ENCODE measurements around the gene KRT16.

Gene KRT16

GRCh38 chr17:41600318-41600717 is 12.2 kb downstream of the KRT16 start:
- Histone ChIP-seq H3K27ac (no peak overlapping the region), H3K27me3 (replicated peaks) (no peaks in the 10 kb centered on the region), H3K36me3 (replicated peaks) (no peaks in the 10 kb centered on the region), H3K4me3 (ENCODE audit: low read depth, low read length) (no peak overlapping the region)
- in situ Hi-C loops (cut with HindIII; ENCODE audit: low pct_ligation_motif_present, low sequenced_read_pairs), result no loop called here
- TF ChIP-seq CTCF (IDR thresholded peaks at IDR 0.05; ENCODE audit: low read depth, low read length, missing control alignments), result no peak
- DNase-seq, result no peak

GRCh38 chr17:41599680-41600079 is 12.9 kb downstream of the KRT16 start:
- no peaks in the 10 kb centered on the region for H3K27me3 ChIP-seq (replicated peaks)
- TF ChIP-seq CTCF (IDR thresholded peaks at IDR 0.05; ENCODE audit: low read depth, low read length, missing control alignments), result no peak

GRCh38 chr17:41595585-41595984 is 17.0 kb downstream of the KRT16 start:
- Histone ChIP-seq H3K36me3 (replicated peaks) (no peaks in the 10 kb centered on the region), H3K27ac (no peak overlapping the region), H3K27me3 (replicated peaks) (no peaks in the 10 kb centered on the region), H3K4me3 (ENCODE audit: low read depth, low read length) (no peak overlapping the region)
- in situ Hi-C loops (cut with HindIII; ENCODE audit: low pct_ligation_motif_present, low sequenced_read_pairs), result no loop called here
- DNase-seq, result no peak
- no peak for TF ChIP-seq CTCF (IDR thresholded peaks at IDR 0.05; ENCODE audit: low read depth, low read length, missing control alignments)

More at GRCh38 chr17:41599680-41600079, 12.9 kb downstream of the KRT16 start:
- Histone ChIP-seq H3K4me3 (ENCODE audit: low read depth, low read length) (no peak overlapping the region), H3K27ac (no peak overlapping the region), H3K36me3 (replicated peaks) (no peaks in the 10 kb centered on the region)
- in situ Hi-C loops (cut with HindIII; ENCODE audit: low pct_ligation_motif_present, low sequenced_read_pairs), result no loop called here
- no peak for DNase-seq

- H3K27ac ChIP-seq, result no peak overlapping the region
- in situ Hi-C loops (cut with HindIII; ENCODE audit: low pct_ligation_motif_present, low sequenced_read_pairs), result no loop called here
- no peaks in the 10 kb centered on the region for H3K27me3 ChIP-seq (replicated peaks)
- no peak for DNase-seq
- H3K36me3 ChIP-seq (replicated peaks), result no peaks in the 10 kb centered on the region
- H3K4me3 ChIP-seq (ENCODE audit: low read depth, low read length), result no peak overlapping the region
- no peak for TF ChIP-seq CTCF (IDR thresholded peaks at IDR 0.05; ENCODE audit: low read depth, low read length, missing control alignments)
Measured at GRCh38 chr17:41594363-41594915, 18.1 kb downstream of the KRT16 start.

- Histone ChIP-seq H3K27ac (no peak overlapping the region), H3K27me3 (replicated peaks) (no peaks in the 10 kb centered on the region), H3K36me3 (replicated peaks) (no peaks in the 10 kb centered on the region), H3K4me3 (ENCODE audit: low read depth, low read length) (no peak overlapping the region)
- in situ Hi-C loops (cut with HindIII; ENCODE audit: low pct_ligation_motif_present, low sequenced_read_pairs), result no loop called here
- DNase-seq, result no peak
- no peak for TF ChIP-seq CTCF (IDR thresholded peaks at IDR 0.05; ENCODE audit: low read depth, low read length, missing control alignments)
Measured at GRCh38 chr17:41593306-41593981, 19.1 kb downstream of the KRT16 start.
